Caco-2 (cell line): ENCODE measurements around the gene ATG2A. TPM values are rescaled to one million over a fixed set of nuclear protein-coding genes. Genes with fewer than 3 reads are reported as not detected.
A peak's percentile ranks its signal among the peaks of the same experiment; 100 is the strongest.

Source experiments
- BruUV-seq: library from RNA; stranded (reverse); fragments of 400-500 nt; replicated peaks from 2 replicates; lab custom pipeline; 2021; lab: Mats Ljungman, UMichigan
- CTCF ChIA-PET: fragments of 300-600 bp; sonication (Branson Sonifier 250); formaldehyde crosslinking; loops from one replicate; lab custom pipeline; 2022; ENCODE audit warnings: antibody characterized with exemption; lab: Charles Lee
- POLR2A ChIA-PET: fragments of 300-600 bp; sonication (Branson Sonifier 250); formaldehyde crosslinking; loops from one replicate; lab custom pipeline; 2022; ENCODE audit warnings: antibody characterized with exemption; lab: Charles Lee
- DNase-seq, 2 experiments: peaks; one replicate each; pipeline versions ENCODE4 v3.0.0 to v3.0.0-alpha.2; 2020 to 2022
- H3K27me3 ChIP-seq: replicated peaks from 2 replicates; pipeline ENCODE4 v1.6.0; 2011; ENCODE audit warnings: low read length; ENCODE audit not compliant: control insufficient read depth, insufficient read depth
- H3K36me3 ChIP-seq: 2 replicates; pipeline ENCODE4 v1.5.1; 2011; ENCODE audit warnings: low read length; ENCODE audit not compliant: control insufficient read depth, insufficient read depth
- H3K4me1 ChIP-seq: fragments of 250-450 bp; sonication (Bioruptor Pico); 2 replicates; pipeline ENCODE4 v1.5.1; 2020; ENCODE audit warnings: mild to moderate bottlenecking
- H3K4me3 ChIP-seq: 2 replicates; pipeline ENCODE4 v1.5.1; 2011; ENCODE audit warnings: low read depth, mild to moderate bottlenecking, control low read depth, low read length
- H3K9me3 ChIP-seq: fragments of 250-450 bp; sonication (Bioruptor Pico); 2 replicates; pipeline ENCODE4 v1.5.1; 2020; ENCODE audit warnings: mild to moderate bottlenecking, moderate library complexity
- H3K27ac Mint-ChIP-seq: one replicate; pipeline ENCODE4 v1.8.0; 2022; ENCODE audit warnings: mixed read lengths; ENCODE audit not compliant: unreplicated experiment
- H3K27me3 Mint-ChIP-seq: one replicate; pipeline ENCODE4 v1.8.0; 2022; ENCODE audit warnings: mixed read lengths; ENCODE audit not compliant: insufficient read depth, unreplicated experiment
- H3K36me3 Mint-ChIP-seq: one replicate; pipeline ENCODE4 v1.8.0; 2022; ENCODE audit warnings: mild to moderate bottlenecking, mixed read lengths; ENCODE audit not compliant: insufficient read depth, unreplicated experiment
- H3K4me1 Mint-ChIP-seq: one replicate; pipeline ENCODE4 v1.8.0; 2022; ENCODE audit warnings: low read depth, mixed read lengths; ENCODE audit not compliant: unreplicated experiment
- H3K4me3 Mint-ChIP-seq: one replicate; pipeline ENCODE4 v1.8.0; 2022; ENCODE audit warnings: mild to moderate bottlenecking, moderate library complexity, mixed read lengths; ENCODE audit not compliant: unreplicated experiment
- H3K9me3 Mint-ChIP-seq: one replicate; pipeline ENCODE4 v1.8.0; 2022; ENCODE audit warnings: mixed read lengths; ENCODE audit not compliant: unreplicated experiment
- intact Hi-C: fragments of 100-400 bp; cut with micrococcal nuclease; formaldehyde crosslinking; loops from one replicate; pipeline ENCODE4 v1.10.0; 2022; ENCODE audit not compliant: unreplicated experiment
- total RNA-seq: library from RNA; stranded (reverse); gene quantifications from 2 replicates; pipeline ENCODE4 v1.2.3, GENCODE V29; 2022
- TF ChIP-seq, protein P1 (sequence below), 2 experiments: fragments of 200-600 bp in 1 of 2; IDR thresholded peaks; 1 replicate in 1 of 2; 2 replicates in 1 of 2; pipeline versions ENCODE4 v1.5.1 to v1.8.0; 2011 to 2022; ENCODE audit warnings: antibody characterized with exemption in 1 of 2, control low read depth in 1 of 2, inconsistent platforms in 1 of 2, low read depth in 1 of 2, low read length in 1 of 2, mild to moderate bottlenecking in 1 of 2, moderate library complexity in 1 of 2; ENCODE audit not compliant: insufficient read depth in 1 of 2, severe bottlenecking in 1 of 2, unreplicated experiment in 1 of 2

Gene ATG2A
- total RNA-seq, 1 experiment from 2014 or later: 27.9 TPM

DNA sequence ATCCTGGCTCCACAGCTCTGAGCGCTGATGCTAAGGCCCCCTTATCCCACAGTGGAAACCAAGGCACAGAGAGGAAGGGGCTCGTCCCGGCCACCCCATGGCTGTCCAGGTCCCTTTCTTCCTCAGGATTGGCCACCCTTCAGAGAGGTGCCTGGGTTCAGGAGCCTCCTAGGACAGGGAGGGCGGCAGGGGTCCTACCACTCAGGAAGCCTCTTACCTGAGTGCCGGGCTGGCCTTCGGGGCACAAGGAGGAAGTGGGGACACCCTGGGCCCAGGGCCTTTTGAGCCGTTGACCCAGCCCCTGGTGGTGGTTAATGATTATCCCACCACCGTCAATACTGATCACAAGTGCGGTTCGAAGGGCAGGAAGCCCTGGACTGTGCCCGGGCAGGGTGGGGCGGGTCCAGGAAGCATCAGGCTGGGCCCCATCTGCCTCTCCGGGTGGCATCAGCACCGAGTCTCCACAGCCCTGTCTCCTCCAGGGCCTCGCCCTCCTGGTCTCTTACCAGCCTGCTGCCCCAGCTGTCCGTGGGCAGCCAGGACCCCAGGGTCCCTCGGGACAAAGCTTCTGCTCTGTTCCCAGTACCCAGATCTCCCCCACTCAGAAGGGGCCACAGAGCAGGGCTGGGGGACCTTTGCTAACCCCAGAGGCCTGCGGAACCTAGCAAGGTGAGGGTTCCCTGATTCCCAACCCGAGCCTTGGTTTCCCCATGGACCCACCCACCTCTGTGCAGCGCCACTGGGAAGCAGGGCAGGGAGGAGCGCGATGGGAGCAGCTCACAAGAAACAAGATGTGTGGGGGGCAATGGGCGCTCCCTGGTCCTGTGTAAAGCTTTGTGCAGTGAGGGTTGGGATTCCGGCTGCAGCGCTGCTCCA, 23.6 kb downstream of the ATG2A start:
- TSS peak; percentile 16 for BruUV-seq
- POLR2A ChIA-PET: interaction anchor here (1.1 kb wide), 1 partner anchor 229 kb away, joined by 3 read pairs; the partner anchor contains the start of genes FAU and MRPL49
- peaks cover 52% of the 10 kb centered on the region for H3K4me1 ChIP-seq

DNA sequence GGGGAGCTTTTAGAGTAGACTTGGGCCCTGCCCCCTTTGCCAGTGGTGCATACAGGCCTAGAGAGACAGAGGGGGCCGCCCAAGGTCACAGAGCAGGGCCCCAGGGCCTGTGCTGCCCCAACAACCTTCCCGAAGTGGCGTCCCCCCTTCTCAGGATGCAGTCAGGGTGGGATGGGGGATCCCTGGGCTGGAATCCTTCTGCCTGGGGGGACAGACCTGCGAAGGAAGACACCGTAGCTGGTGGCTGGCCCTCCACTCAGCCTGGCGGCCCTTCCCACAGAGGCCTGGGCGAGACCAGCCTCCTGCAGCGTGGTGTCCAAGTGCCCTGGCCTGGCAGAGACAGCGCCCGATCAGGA, 24.2 kb downstream of the ATG2A start:
- Mint-ChIP-seq H3K4me3 (peak overlapping the region; percentile 80), H3K36me3 (peaks cover 66% of the 10 kb centered on the region), H3K4me1 (peaks cover 28% of the 10 kb centered on the region), H3K9me3 (no peaks in the 10 kb centered on the region), H3K27ac (peak overlapping the region; percentile 93), H3K27me3 (no peaks in the 10 kb centered on the region)
- Histone ChIP-seq H3K9me3 (no peaks in the 10 kb centered on the region), H3K4me1 (peaks cover 59% of the 10 kb centered on the region), H3K27me3 (no peaks in the 10 kb centered on the region), H3K4me3 (peak overlapping the region; percentile 78), H3K36me3 (peaks cover 12% of the 10 kb centered on the region)
- ChIA-PET POLR2A (interaction anchor here (1.1 kb wide), 1 partner anchor 229 kb away, joined by 3 read pairs; the partner anchor contains the start of genes FAU and MRPL49), CTCF (interaction anchor here (1.4 to 3.1 kb wide), 3 partner anchors 16 to 45 kb away, joined by 4 to 22 read pairs (median 5); no protein-coding TSS in a partner anchor)
- TSS peak; percentile 43 for BruUV-seq
- intact Hi-C loops: loop anchor here (5.0 kb wide), 1 partner anchor 91 kb away; the partner anchor contains the start of gene MAP4K2
- no peak for DNase-seq
- TF ChIP-seq, protein P1, sequence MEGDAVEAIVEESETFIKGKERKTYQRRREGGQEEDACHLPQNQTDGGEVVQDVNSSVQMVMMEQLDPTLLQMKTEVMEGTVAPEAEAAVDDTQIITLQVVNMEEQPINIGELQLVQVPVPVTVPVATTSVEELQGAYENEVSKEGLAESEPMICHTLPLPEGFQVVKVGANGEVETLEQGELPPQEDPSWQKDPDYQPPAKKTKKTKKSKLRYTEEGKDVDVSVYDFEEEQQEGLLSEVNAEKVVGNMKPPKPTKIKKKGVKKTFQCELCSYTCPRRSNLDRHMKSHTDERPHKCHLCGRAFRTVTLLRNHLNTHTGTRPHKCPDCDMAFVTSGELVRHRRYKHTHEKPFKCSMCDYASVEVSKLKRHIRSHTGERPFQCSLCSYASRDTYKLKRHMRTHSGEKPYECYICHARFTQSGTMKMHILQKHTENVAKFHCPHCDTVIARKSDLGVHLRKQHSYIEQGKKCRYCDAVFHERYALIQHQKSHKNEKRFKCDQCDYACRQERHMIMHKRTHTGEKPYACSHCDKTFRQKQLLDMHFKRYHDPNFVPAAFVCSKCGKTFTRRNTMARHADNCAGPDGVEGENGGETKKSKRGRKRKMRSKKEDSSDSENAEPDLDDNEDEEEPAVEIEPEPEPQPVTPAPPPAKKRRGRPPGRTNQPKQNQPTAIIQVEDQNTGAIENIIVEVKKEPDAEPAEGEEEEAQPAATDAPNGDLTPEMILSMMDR (IDR thresholded peaks at IDR 0.05; ENCODE audit: insufficient read depth in 1 of 2, low read depth in 1 of 2, low read length in 1 of 2, severe bottlenecking in 1 of 2, unreplicated experiment in 1 of 2): no peak

More for the DNA sequence above, 23.6 kb downstream of the ATG2A start:
- DNase-seq: peak; percentile 91 to 93
- peaks cover 61% of the 10 kb centered on the region for H3K36me3 Mint-ChIP-seq
- H3K4me3 Mint-ChIP-seq: peak overlapping the region; percentile 80
- H3K9me3 Mint-ChIP-seq: no peaks in the 10 kb centered on the region
- no peaks in the 10 kb centered on the region for H3K27me3 Mint-ChIP-seq
- no peaks in the 10 kb centered on the region for H3K9me3 ChIP-seq
- no peaks in the 10 kb centered on the region for H3K27me3 ChIP-seq
- H3K4me3 ChIP-seq: peak overlapping the region; percentile 78
- TF ChIP-seq, protein P1 (IDR thresholded peaks at IDR 0.05; ENCODE audit: insufficient read depth in 1 of 2, low read depth in 1 of 2, low read length in 1 of 2, severe bottlenecking in 1 of 2, unreplicated experiment in 1 of 2): peak in 1 of 2 experiments; percentile 16
- peaks cover 22% of the 10 kb centered on the region for H3K4me1 Mint-ChIP-seq
- H3K36me3 ChIP-seq: peaks cover 12% of the 10 kb centered on the region
- CTCF ChIA-PET: interaction anchor here (0.6 to 3.1 kb wide), 7 partner anchors 17 to 118 kb away, joined by 3 to 22 read pairs (median 5); partner anchors contain the start of gene CDC42BPG
- intact Hi-C loops: loop anchor here (1.0 to 5.0 kb wide), 2 partner anchors 46 to 91 kb away; partner anchors contain the start of gene MAP4K2
- H3K27ac Mint-ChIP-seq: peak overlapping the region; percentile 93

DNA sequence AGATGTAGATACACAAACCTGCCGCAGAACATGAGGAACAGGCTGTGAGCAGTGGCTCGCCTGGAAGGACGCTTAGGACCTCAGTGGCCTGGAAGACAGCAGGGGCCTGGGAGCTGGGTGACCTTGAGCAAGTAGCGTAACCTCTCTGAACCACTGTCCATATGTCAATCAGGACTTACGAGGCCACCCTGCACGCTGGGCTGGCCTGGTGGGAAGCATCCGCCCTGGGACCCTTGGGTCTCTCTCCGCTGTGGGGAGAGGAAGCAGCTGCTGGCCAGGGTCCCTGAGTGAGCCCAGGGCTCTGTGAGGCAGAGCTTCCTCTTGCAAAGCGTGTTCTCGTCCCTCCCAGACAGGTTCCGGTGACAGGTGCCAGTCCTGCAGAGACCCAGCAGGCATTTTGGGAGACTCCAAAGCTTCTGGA, 24.6 kb downstream of the ATG2A start:
- Mint-ChIP-seq H3K9me3 (no peaks in the 10 kb centered on the region), H3K36me3 (peaks cover 63% of the 10 kb centered on the region), H3K4me3 (peak overlapping the region; percentile 80), H3K27ac (peak overlapping the region; percentile 93), H3K27me3 (no peaks in the 10 kb centered on the region), H3K4me1 (peaks cover 32% of the 10 kb centered on the region)
- intact Hi-C loops: loop anchor here (5.0 kb wide), 1 partner anchor 90 kb away; the partner anchor contains the start of gene MAP4K2
- no peak for DNase-seq
- no TSS peak for BruUV-seq
- TF ChIP-seq, protein P1 (IDR thresholded peaks at IDR 0.05; ENCODE audit: insufficient read depth in 1 of 2, low read depth in 1 of 2, low read length in 1 of 2, severe bottlenecking in 1 of 2, unreplicated experiment in 1 of 2): no peak
- ChIA-PET CTCF (interaction anchor here (1.4 to 3.1 kb wide), 3 partner anchors 16 to 44 kb away, joined by 4 to 22 read pairs (median 5); no protein-coding TSS in a partner anchor), POLR2A (interaction anchor here (0.5 to 1.1 kb wide), 2 partner anchors 32 to 230 kb away, joined by 3 read pairs; partner anchors contain the start of genes FAU and MRPL49)
- H3K27me3 ChIP-seq: no peaks in the 10 kb centered on the region
- H3K4me3 ChIP-seq: peak overlapping the region; percentile 78
- no peaks in the 10 kb centered on the region for H3K9me3 ChIP-seq
- peaks cover 12% of the 10 kb centered on the region for H3K36me3 ChIP-seq
- peaks cover 63% of the 10 kb centered on the region for H3K4me1 ChIP-seq
